ENCODE results near the gene SYT8.

The SYT8 gene

GRCh38 chr11:1819074-1819473, 15.7 kb upstream of the SYT8 start:
- no peak for DNase-seq

GRCh38 chr11:1820463-1821325, 14.1 kb upstream of the SYT8 start:
- DNase-seq, result no peak

DNA sequence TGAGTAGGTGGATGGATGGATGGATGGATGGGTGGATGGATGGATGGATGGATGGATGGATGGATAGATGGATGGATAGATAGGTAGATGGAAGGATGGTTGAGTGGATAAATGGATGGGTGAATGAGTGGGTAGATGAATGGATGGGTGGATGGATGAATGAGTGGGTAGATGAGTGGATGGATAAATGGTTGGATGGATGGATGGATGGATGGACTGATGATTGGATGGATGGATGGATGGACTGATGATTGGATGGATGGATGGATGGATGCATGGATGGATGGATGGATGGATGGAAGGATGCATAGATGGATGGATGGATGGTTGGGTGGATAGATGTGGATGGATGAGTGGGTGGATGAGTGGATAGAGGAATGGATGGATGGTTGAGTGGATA, 13.2 kb upstream of the SYT8 start:
- no peak for DNase-seq

- DNase-seq, result no peak
These were observed 12.0 kb upstream of the SYT8 start for GRCh38 chr11:1822648-1823375.

DNA sequence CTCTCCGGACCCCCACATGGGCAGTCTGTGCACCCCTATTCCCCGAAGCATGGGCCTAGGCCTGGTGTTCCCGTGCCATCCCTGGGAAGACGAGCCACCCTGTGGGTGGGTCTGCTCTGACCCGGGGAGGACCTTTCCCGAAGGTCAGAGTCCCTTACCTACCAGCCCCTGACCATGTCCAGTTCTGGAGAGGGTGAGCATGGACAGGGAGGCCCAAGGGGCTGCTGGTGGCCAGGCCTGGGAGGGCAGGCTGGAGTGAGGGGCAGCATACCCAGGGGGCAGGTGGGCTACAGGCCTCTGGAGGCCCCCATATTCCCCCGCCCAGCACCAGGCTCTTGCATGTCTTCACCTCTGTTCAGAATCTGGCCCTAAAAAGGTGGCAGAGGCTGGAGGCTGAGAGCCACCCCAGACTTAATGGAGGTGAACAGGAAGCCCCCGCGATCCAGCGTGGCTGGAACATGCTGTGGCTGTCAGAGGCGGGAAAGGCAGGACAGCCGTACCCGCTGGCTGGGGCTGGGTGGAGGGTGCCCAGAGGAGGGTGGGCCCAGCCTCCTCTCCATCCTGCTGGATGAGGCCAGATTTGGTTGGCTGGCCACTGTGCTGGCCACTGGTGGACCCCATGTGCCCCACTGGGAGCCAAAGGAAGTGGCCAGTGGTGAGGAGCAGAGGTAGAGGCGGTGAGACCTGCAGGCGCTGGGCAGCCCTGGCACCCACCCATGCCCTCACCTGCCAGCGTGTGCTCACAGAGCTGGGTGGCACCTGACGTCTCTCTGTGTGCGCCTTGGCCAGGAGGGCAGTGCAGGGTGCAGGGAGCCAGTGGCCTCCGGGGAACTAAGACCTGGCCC, 11.2 kb upstream of the SYT8 start:
- no peak for DNase-seq

GRCh38 chr11:1824221-1825038, 10.4 kb upstream of the SYT8 start:
- no peak for DNase-seq

GRCh38 chr11:1825039-1825740, 9.6 kb upstream of the SYT8 start:
- no peak for DNase-seq

DNA sequence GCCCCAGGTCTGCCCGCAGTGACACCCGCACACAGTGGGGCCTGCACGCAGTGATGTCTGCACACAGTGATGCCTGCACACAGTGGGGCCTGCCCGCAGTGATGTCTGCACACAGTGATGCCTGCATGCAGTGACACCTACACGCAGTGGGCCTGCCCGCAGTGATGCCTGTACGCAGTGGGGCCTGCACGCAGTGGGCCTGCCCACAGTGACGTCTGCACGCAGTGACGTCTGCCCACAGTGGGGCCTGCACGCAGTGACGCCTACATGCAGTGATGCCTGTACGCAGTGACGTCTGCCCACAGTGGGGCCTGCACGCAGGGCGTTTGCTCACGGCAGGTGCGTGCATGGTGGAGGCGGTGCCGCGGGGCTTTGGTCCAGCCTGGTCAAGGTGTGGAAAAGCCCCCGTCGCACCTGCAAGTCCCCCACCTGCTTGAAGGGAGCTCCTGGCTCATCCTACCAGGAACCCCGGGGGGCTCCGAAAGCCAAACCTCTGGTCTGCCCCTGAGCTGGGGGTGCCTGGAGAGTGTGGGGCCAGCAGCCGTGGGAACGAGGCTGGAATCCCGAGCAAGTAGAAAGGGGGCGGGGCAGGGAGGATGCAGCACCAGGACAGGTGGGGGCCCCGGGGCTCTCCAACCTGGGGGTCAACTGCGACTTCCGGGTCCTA, 8.9 kb upstream of the SYT8 start:
- DNase-seq, result no peak

GRCh38 chr11:1826552-1827094, 8.2 kb upstream of the SYT8 start:
- DNase-seq, result no peak

DNA sequence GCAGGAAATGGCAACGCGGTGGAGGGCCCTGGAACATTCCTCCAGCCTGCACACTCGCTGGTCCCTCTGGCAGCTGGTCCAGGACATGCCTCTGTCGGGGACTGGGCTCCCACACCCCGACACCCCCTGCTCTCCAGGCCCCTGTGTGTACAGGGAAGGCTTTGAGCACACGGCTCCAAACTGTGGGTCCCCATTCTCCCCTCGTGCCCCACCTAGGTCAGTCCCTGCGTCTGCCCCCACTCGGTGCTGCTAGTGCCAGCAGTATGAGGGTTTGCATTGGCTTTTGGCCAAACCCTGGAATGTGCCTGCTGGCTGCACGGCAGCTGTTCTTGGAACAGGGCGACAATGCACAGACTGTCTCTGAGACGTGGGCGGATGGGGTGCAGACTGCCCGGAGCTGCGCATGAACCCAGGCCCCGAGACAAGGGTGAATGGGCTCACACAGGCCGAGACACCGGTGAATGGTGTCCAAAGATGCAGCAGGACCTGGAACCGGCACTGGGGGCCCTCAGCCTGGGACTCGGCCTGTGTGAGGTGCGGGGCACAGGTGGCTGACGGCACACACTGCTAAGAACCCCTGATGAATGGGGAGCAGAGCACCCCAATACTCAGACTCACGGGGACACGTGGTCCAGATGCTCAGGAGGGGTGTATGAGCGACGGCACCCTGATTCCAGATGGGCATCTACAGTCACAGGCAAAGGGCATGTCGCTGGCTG, 7.5 kb upstream of the SYT8 start:
- peak; percentile 80 for DNase-seq

GRCh38 chr11:1827931-1828330, 6.9 kb upstream of the SYT8 start:
- DNase-seq, result no peak

DNA sequence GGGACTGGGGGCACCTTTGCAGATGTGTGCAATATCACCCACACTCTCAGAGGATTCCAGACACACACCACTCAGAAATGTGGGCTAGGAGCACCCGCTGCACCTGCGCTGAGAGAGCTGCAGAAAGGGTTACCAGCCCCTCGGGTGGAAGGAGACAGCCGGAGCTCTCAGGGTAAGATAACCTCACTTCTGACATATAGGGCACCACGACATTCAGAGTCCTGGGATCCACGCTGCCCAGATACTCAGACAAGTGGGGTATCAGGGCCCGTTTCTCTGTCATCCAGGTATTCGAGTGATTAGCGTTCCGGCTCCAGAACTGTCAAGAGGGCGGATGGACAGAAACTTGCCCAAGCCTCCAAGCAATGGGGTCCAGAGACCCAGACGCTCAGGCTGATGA, 6.2 kb upstream of the SYT8 start:
- DNase-seq, result no peak

- DNase-seq, result no peak
These were observed 5.6 kb upstream of the SYT8 start for GRCh38 chr11:1829039-1829820.

DNA sequence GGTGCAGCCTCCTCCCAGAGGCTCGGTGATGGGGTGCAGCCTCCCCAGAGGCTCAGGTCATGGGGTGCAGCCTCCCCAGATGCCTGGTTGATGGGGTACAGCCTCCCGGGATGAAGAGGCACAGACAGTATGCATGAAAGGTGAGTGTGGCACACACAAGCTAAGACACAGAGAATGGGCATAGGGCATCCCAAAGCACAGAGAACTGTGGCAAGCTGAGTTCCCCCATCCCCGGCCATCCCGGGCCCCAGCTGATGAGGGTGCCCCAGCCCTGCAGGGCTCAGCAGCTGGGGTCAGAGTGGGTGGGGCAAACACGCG, 4.8 kb upstream of the SYT8 start:
- DNase-seq, result no peak

DNA sequence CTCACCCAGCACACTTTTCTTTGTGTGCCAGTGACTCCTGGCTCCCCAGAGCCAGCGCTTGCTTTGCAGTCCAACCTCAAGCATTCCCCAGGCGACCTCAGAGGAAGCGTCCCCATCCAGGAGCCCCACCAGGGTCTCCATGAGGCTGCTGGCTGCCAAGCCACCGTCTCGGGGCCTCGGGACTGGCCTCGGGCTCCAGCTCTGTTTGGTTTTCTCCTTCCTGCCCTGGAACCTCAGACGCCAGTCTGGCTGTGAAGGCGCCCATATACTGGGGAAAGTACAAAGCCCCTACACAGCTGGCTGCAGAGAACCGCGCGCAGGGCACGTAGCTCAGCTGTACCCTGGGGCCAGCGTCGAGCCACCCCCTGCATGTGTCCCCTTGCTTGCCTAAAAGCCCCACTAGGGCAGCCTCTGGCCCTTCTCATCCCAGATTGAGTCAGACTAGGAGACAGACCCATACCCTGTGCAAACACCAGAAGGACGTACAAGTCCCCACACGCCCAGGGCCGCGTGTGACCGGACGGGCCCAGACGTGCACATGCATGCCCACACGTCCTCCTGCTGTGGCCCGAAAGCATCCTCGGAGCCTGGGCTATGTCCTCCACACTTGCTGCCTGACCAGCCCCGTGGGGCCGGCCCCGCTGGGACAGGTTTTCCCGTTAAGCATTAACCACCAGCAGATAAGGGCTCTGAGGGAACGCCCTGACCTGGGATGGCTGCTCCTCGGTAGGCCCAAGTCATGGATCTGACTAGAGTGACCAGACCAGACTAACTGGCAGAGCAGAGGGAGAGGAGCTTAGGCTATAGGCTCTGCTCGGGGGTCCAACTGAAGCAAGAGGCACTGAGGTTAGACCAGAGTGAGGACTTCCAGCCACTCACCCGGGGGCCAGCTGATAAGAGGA, 4.2 kb upstream of the SYT8 start:
- no peak for DNase-seq

- DNase-seq, result no peak
These were observed 3.2 kb upstream of the SYT8 start for GRCh38 chr11:1831338-1832210.

DNA sequence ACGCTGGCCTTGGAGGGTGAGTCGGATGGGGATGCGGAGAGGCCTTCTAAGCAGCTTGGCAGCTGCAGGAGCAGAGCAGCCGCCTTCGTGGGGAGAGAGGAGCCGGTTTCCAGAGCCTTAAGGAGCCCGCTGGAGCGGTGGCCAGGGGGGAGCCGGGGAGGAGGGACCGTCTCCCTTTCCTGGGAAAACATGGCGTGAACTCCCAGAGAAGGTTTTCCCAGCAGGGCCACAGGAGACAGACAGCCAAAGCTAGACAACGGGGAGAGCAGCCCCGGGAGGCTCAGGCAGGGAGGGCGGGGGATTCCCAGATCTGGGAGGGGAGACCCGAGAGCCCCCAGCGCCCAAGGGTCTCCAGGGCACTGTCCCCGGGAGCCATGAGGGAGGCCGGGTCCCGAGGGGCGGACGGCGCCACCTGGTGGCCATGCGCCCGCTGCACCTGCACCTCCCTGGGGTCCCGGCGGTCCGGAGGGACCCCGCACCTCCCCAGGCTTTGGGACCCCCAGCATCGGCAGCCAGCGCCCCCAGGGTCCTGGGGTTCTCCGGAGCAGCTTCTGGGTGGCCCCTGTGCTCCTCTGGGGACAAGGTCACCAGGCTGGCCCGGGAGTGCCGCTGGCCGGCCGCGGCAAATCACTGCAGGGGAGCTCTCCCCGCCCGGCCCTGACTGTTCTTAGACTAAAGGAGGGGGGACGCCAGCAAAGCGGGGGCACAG, 2.4 kb upstream of the SYT8 start:
- no peak for DNase-seq
